OCI-LY7 (cell line): ENCODE data around the gene KDM3B. TPM values are rescaled to one million over a fixed set of nuclear protein-coding genes. Genes with fewer than 3 reads are reported as not detected.

Experiments
- BruUV-seq: library from RNA; stranded (reverse); fragments of 400-500 nt; replicated peaks from 2 replicates; lab custom pipeline; 2021; lab: Mats Ljungman, UMichigan
- CTCF ChIA-PET: fragments of 300-600 bp; sonication (Branson Sonifier 250); formaldehyde crosslinking; loops from one replicate; lab custom pipeline; 2022; ENCODE audit warnings: antibody characterized with exemption; ENCODE audit not compliant: unreplicated experiment; lab: Charles Lee
- POLR2A ChIA-PET: fragments of 300-600 bp; sonication (Branson Sonifier 250); formaldehyde crosslinking; loops from one replicate; lab custom pipeline; 2022; ENCODE audit warnings: antibody characterized with exemption; lab: Charles Lee
- DNase-seq: peaks from one replicate; pipeline ENCODE4 v3.0.0-alpha.2; 2015; ENCODE audit warnings: low spot score
- H2AFZ ChIP-seq: fragments of 200-600 bp; sonication (generic), shearing (Covaris generic); 2 replicates; pipeline ENCODE4 v1.6.1; 2014; ENCODE audit warnings: mild to moderate bottlenecking, antibody characterized with exemption, low read length, moderate library complexity
- H3K27ac ChIP-seq: fragments of 200-600 bp; sonication (generic); 2 replicates; pipeline ENCODE4 v1.5.1; 2014; ENCODE audit warnings: mixed run types, low read depth, mild to moderate bottlenecking, moderate library complexity, low read length, inconsistent platforms; ENCODE audit not compliant: poor library complexity, severe bottlenecking
- H3K36me3 ChIP-seq: fragments of 200-600 bp; sonication (generic); 2 replicates; pipeline ENCODE4 v1.6.1; 2014; ENCODE audit warnings: mild to moderate bottlenecking, antibody characterized with exemption, low read length, moderate library complexity, mixed read lengths; ENCODE audit not compliant: insufficient read depth
- H3K4me1 ChIP-seq: fragments of 200-600 bp; sonication (generic); 2 replicates; pipeline ENCODE4 v1.5.1; 2014; ENCODE audit warnings: mild to moderate bottlenecking, low read length; ENCODE audit not compliant: insufficient read depth, poor library complexity, severe bottlenecking
- H3K4me2 ChIP-seq: fragments of 200-600 bp; sonication (generic); 2 replicates; pipeline ENCODE4 v1.6.1; 2014; ENCODE audit warnings: mild to moderate bottlenecking, low read length
- H3K4me3 ChIP-seq: fragments of 200-600 bp; sonication (generic); 2 replicates; pipeline ENCODE4 v1.5.1; 2014; ENCODE audit warnings: mild to moderate bottlenecking, low read depth, low read length; ENCODE audit not compliant: poor library complexity, severe bottlenecking
- H3K79me2 ChIP-seq: fragments of 200-600 bp; sonication (generic); 2 replicates; pipeline ENCODE4 v1.6.1; 2016; ENCODE audit warnings: low read depth, mild to moderate bottlenecking, low read length, moderate library complexity, mixed read lengths; ENCODE audit not compliant: insufficient read depth
- H3K9me2 ChIP-seq: fragments of 200-600 bp; sonication (generic); 2 replicates; pipeline ENCODE4 v1.6.1; 2016; ENCODE audit warnings: mild to moderate bottlenecking, low read length, mixed read lengths; ENCODE audit not compliant: insufficient read depth
- H3K9me3 ChIP-seq: fragments of 200-600 bp; sonication (generic); 2 replicates; pipeline ENCODE4 v1.6.1; 2014; ENCODE audit warnings: mild to moderate bottlenecking, mixed run types, low read length, mixed read lengths
- H4K20me1 ChIP-seq: fragments of 200-600 bp; sonication (generic); 2 replicates; pipeline ENCODE4 v1.6.1; 2014; ENCODE audit warnings: mild to moderate bottlenecking, antibody characterized with exemption, low read length, moderate library complexity, mixed read lengths; ENCODE audit not compliant: insufficient read depth
- EZH2phosphoT487 ChIP-seq: fragments of 200-600 bp; sonication (generic); IDR thresholded peaks from 2 replicates; pipeline ENCODE4 v1.6.1; 2018; ENCODE audit warnings: low read depth, borderline replicate concordance, mild to moderate bottlenecking, mixed run types, antibody characterized with exemption, low read length, moderate library complexity, mixed read lengths
- intact Hi-C: fragments of 100-400 bp; cut with micrococcal nuclease; formaldehyde crosslinking; loops from one replicate; pipeline ENCODE4 v1.10.0; 2022; ENCODE audit not compliant: unreplicated experiment
- total RNA-seq, 2 experiments: library from RNA; depleted of rRNA in 1 of 2; stranded (reverse); fragments of >200 nt in 1 of 2; shearing (Covaris generic) in 1 of 2; gene quantifications; 2 replicates each; pipeline ENCODE4 v1.2.3, GENCODE V29; 2014 to 2022
- TF ChIP-seq, protein P1 (sequence below): fragments of 200-600 bp; sonication (generic); conservative IDR thresholded peaks from 2 replicates; pipeline ENCODE4 v1.5.1; 2014; ENCODE audit warnings: mild to moderate bottlenecking, antibody characterized with exemption, low read length, moderate library complexity, mixed read lengths

The KDM3B gene
- total RNA-seq, 2 experiments from 2014 or later, result 51.1 to 64.8 TPM

- no peak for DNase-seq
- H3K79me2 ChIP-seq, result no peaks in the 10 kb centered on the region
- H2AFZ ChIP-seq, result no peak overlapping the region
- intact Hi-C loops, result no loop called here
- H3K27ac ChIP-seq, result no peak overlapping the region
- no peak overlapping the region for H3K4me2 ChIP-seq
- ChIA-PET CTCF (no interaction called here), POLR2A (interaction anchor here (0.5 to 1.1 kb wide), 4 partner anchors 9 to 716 kb away, joined by 3 to 4 read pairs (median 3); no protein-coding TSS in a partner anchor)
- peaks cover 85% of the 10 kb centered on the region for H3K36me3 ChIP-seq
- H4K20me1 ChIP-seq, result no peaks in the 10 kb centered on the region
- no peaks in the 10 kb centered on the region for H3K9me3 ChIP-seq
- no peak overlapping the region for H3K4me3 ChIP-seq
- no peak for TF ChIP-seq EZH2phosphoT487
- TF ChIP-seq, protein P1, sequence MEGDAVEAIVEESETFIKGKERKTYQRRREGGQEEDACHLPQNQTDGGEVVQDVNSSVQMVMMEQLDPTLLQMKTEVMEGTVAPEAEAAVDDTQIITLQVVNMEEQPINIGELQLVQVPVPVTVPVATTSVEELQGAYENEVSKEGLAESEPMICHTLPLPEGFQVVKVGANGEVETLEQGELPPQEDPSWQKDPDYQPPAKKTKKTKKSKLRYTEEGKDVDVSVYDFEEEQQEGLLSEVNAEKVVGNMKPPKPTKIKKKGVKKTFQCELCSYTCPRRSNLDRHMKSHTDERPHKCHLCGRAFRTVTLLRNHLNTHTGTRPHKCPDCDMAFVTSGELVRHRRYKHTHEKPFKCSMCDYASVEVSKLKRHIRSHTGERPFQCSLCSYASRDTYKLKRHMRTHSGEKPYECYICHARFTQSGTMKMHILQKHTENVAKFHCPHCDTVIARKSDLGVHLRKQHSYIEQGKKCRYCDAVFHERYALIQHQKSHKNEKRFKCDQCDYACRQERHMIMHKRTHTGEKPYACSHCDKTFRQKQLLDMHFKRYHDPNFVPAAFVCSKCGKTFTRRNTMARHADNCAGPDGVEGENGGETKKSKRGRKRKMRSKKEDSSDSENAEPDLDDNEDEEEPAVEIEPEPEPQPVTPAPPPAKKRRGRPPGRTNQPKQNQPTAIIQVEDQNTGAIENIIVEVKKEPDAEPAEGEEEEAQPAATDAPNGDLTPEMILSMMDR, result no peak
- no TSS peak for BruUV-seq
- H3K9me2 ChIP-seq, result no peaks in the 10 kb centered on the region
- no peaks in the 10 kb centered on the region for H3K4me1 ChIP-seq
Observed at GRCh38 chr5:138382347-138382746, 29.9 kb downstream of the KDM3B start.

DNA sequence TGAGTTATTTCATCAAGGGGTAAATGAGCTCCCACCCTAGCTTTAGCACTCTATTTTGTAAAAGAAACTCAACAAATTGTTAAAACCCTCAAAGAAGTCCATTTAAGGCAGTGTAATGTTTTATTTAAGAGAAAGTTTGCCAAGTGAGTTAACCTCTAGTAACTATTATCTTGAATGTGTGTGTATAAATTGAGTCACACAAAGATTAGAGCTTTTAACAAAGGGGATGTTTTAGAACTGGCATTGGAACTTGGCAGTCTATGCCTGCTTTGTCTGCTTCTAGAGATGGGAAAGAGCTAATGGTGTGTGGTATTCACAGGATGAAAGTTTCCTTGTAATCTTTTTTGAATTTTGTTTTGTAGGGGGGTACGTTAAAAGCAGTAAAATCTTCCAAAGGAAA is 33.2 kb downstream of the KDM3B start:
- no peak for DNase-seq
- H3K4me3 ChIP-seq, result no peak overlapping the region
- no peaks in the 10 kb centered on the region for H4K20me1 ChIP-seq
- peaks cover 66% of the 10 kb centered on the region for H3K36me3 ChIP-seq
- ChIA-PET CTCF (no interaction called here), POLR2A (interaction anchor here (0.5 to 0.7 kb wide), 2 partner anchors 214 to 702 kb away, joined by 3 read pairs; no protein-coding TSS in a partner anchor)
- no peaks in the 10 kb centered on the region for H3K79me2 ChIP-seq
- no TSS peak for BruUV-seq
- no peak overlapping the region for H3K4me2 ChIP-seq
- intact Hi-C loops, result no loop called here
- no peak overlapping the region for H2AFZ ChIP-seq
- H3K4me1 ChIP-seq, result no peaks in the 10 kb centered on the region
- H3K9me3 ChIP-seq, result no peaks in the 10 kb centered on the region
- TF ChIP-seq, protein P1, result no peak
- H3K9me2 ChIP-seq, result no peaks in the 10 kb centered on the region
- H3K27ac ChIP-seq, result no peak overlapping the region

GRCh38 chr5:138386290-138386689 is 33.8 kb downstream of the KDM3B start:
- Histone ChIP-seq H3K4me2 (no peak overlapping the region), H3K27ac (no peak overlapping the region), H3K9me2 (no peaks in the 10 kb centered on the region), H3K36me3 (peaks cover 66% of the 10 kb centered on the region), H3K9me3 (no peaks in the 10 kb centered on the region), H2AFZ (no peak overlapping the region), H3K79me2 (no peaks in the 10 kb centered on the region), H3K4me3 (no peak overlapping the region), H4K20me1 (no peaks in the 10 kb centered on the region), H3K4me1 (no peaks in the 10 kb centered on the region)
- BruUV-seq, result no TSS peak
- intact Hi-C loops, result no loop called here
- TF ChIP-seq EZH2phosphoT487, result no peak
- TF ChIP-seq, protein P1, result no peak
- no peak for DNase-seq
- POLR2A ChIA-PET, result no interaction called here
- CTCF ChIA-PET, result no interaction called here
